Right cardiac atrium (tissue), 5 donors: ENCODE data around the gene ARHGEF12. TPM values are rescaled to one million over a fixed set of nuclear protein-coding genes. Genes with fewer than 3 reads are reported as not detected.

Experiments
- ATAC-seq, 2 donors: fragments of 200-7000 bp; cut with Tn5 transposase; one replicate each; pipeline versions ENCODE4 v1.8.0 to v1.9.1; 2020; ENCODE audit warnings: moderate library complexity in 2 of 2, mild to moderate bottlenecking in 1 of 2
- DNase-seq, 3 donors: peaks; one replicate each; pipeline ENCODE4 v3.0.0-alpha.2; 2020
- H3K27ac ChIP-seq: one replicate; pipeline ENCODE4 v1.5.1; 2013; ENCODE audit warnings: mild to moderate bottlenecking, low read length, control low read depth, moderate library complexity
- H3K27me3 ChIP-seq: one replicate; pipeline ENCODE4 v1.6.1; 2013; ENCODE audit not compliant: control insufficient read depth, insufficient read depth
- H3K4me1 ChIP-seq: one replicate; pipeline ENCODE4 v1.6.1; 2013; ENCODE audit warnings: low read length; ENCODE audit not compliant: control insufficient read depth, insufficient read depth
- H3K4me3 ChIP-seq: one replicate; pipeline ENCODE4 v1.5.1; 2013; ENCODE audit warnings: low read length, control low read depth
- H3K9me3 ChIP-seq: one replicate; pipeline ENCODE4 v1.6.1; 2013; ENCODE audit warnings: low read length; ENCODE audit not compliant: control insufficient read depth
- WGBS: extraction: QIAGEN DNeasy Blood & Tissue Kit; methylation state at CpG from one replicate; pipeline ENCODE4 v1.1.7; 2013; 5-methylcytosine and 5-hydroxymethylcytosine counted together
- intact Hi-C, 4 donors: fragments of 100-400 bp; cut with DNase I; formaldehyde crosslinking; loops; one replicate each; pipeline versions ENCODE4 v1.11.0 to v1.14.0; 2022 to 2023
- polyA plus RNA-seq: library from polyadenylated mRNA; stranded (reverse); fragments of 200-250 nt; gene quantifications from one replicate; pipeline ENCODE4 v1.2.3, GENCODE V29; 2013
- total RNA-seq, 4 donors: library from RNA; stranded (reverse); fragmentation: NEBNext Ultra II Directional; extraction: Animal tissue kit (Norgen Biotek cat#: 25700); gene quantifications; one replicate each; pipeline ENCODE4 v1.2.1, GENCODE V29; 2021
- donor health status: healthy with polysubstance abuse.
- donor health status: DM: no; HTN: yes; CAD: no.
- donor health status: DM: no; HTN: no; CAD: no.
- donor health status: DM: no; HTN: yes; CAD: no; lungs with severe emphysema.
- donor health status: DM: yes; HTN: yes; CAD: no.

ARHGEF12 gene
- total and polyA plus RNA-seq, 5 donors = 26.1 to 112 (median 93.7) TPM

DNA sequence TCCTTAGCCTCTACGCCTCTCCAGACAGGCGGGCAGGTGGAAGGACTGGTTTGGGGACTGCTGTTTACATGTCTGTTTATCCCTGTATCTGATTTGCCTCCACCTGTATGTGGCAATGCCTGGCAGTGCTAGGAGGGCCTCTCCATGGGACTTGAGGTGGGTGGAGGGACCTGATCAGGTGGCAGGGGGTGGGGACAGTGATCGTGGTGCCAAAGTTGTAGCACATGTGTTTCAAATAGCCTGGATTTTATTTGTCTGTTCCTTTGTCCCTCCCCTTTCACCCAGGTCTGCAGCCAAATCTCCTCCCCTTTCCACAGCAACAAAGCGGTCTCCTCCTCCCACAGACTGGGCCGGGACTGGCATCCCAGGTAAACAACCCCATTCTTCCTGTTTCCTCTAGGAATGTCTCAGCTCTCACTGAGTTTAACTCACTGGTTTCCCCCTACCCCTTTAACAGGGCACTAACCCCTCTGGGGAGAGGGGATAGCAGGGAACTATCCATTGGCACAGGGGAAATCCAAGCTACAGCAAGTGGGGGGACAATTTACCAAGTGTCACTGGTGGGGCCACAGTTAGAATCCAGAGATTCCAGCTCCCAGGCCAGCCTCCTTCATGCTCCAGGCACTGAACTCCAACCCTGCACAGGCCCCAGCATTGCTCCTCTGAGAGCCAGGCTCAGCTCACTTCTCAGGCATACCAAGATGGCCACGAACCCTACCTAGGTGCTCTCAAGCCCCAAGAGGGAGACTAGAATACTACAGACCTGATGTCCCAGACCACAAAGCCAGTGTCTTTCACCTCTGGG is 34.0 kb upstream of the ARHGEF12 start:
- no peaks in the 10 kb centered on the region for H3K4me1 ChIP-seq
- 76% methylated on average over 6 of the region's 6 CpGs for WGBS
- no peak overlapping the region for H3K4me3 ChIP-seq
- H3K9me3 ChIP-seq = no peaks in the 10 kb centered on the region
- no peak for DNase-seq
- H3K27ac ChIP-seq = no peak overlapping the region
- ATAC-seq = no peak
- intact Hi-C loops = loop anchor here (2.0 to 5.0 kb wide), 4 partner anchors 65 to 130 kb away; no protein-coding TSS in a partner anchor
- no peaks in the 10 kb centered on the region for H3K27me3 ChIP-seq

- H3K27ac ChIP-seq = no peak overlapping the region
- no peaks in the 10 kb centered on the region for H3K27me3 ChIP-seq
- no peaks in the 10 kb centered on the region for H3K9me3 ChIP-seq
- ATAC-seq (peak; percentile 69 to 71), DNase-seq (peak; percentile 69 to 85 (median 74))
- 10% methylated on average over 3 of the region's 3 CpGs for WGBS
- no peaks in the 10 kb centered on the region for H3K4me1 ChIP-seq
- no peak overlapping the region for H3K4me3 ChIP-seq
- intact Hi-C loops = loop anchor here (2.0 to 5.0 kb wide), 4 partner anchors 66 to 131 kb away; no protein-coding TSS in a partner anchor
Measured at GRCh38 chr11:120303004-120303637, 33.1 kb upstream of the ARHGEF12 start.

- Histone ChIP-seq H3K27me3 (no peaks in the 10 kb centered on the region), H3K27ac (no peak overlapping the region), H3K4me3 (no peak overlapping the region), H3K4me1 (no peaks in the 10 kb centered on the region), H3K9me3 (no peaks in the 10 kb centered on the region)
- intact Hi-C loops = loop anchor here in 3 of 4 donors (5.0 kb wide), 3 partner anchors 67 to 132 kb away; no protein-coding TSS in a partner anchor
- ATAC-seq = no peak
- DNase-seq = no peak
Measured at GRCh38 chr11:120304526-120304925, 31.7 kb upstream of the ARHGEF12 start.

GRCh38 chr11:120305286-120305685 is 30.9 kb upstream of the ARHGEF12 start:
- DNase-seq (no peak), ATAC-seq (no peak)
- Histone ChIP-seq H3K4me3 (no peak overlapping the region), H3K9me3 (no peaks in the 10 kb centered on the region), H3K27me3 (no peaks in the 10 kb centered on the region), H3K27ac (no peak overlapping the region), H3K4me1 (no peaks in the 10 kb centered on the region)
- intact Hi-C loops = no loop called here
- 87% methylated on average over 12 of the region's 12 CpGs for WGBS

- H3K27ac ChIP-seq = no peak overlapping the region
- no peaks in the 10 kb centered on the region for H3K27me3 ChIP-seq
- ATAC-seq (peak; percentile 17 to 49), DNase-seq (peak in 2 of 3 donors; percentile 74)
- no peaks in the 10 kb centered on the region for H3K4me1 ChIP-seq
- 45% methylated on average over 11 of the region's 11 CpGs for WGBS
- H3K4me3 ChIP-seq = no peak overlapping the region
- no peaks in the 10 kb centered on the region for H3K9me3 ChIP-seq
- intact Hi-C loops = no loop called here
Measured at GRCh38 chr11:120306519-120307242, 29.5 kb upstream of the ARHGEF12 start.

- Histone ChIP-seq H3K27ac (no peak overlapping the region), H3K27me3 (no peaks in the 10 kb centered on the region), H3K4me1 (no peaks in the 10 kb centered on the region), H3K4me3 (no peak overlapping the region), H3K9me3 (no peaks in the 10 kb centered on the region)
- DNase-seq (no peak), ATAC-seq (no peak)
- intact Hi-C loops = no loop called here
- 93% methylated on average over 11 of the region's 11 CpGs for WGBS
Measured at GRCh38 chr11:120307476-120307875, 28.7 kb upstream of the ARHGEF12 start.

GRCh38 chr11:120308081-120308480 is 28.1 kb upstream of the ARHGEF12 start:
- H3K27ac ChIP-seq = no peak overlapping the region
- H3K4me1 ChIP-seq = no peaks in the 10 kb centered on the region
- ATAC-seq = no peak
- intact Hi-C loops = no loop called here
- DNase-seq = no peak
- H3K4me3 ChIP-seq = no peak overlapping the region
- no peaks in the 10 kb centered on the region for H3K9me3 ChIP-seq
- 82% methylated on average over 7 of the region's 7 CpGs for WGBS
- H3K27me3 ChIP-seq = no peaks in the 10 kb centered on the region

DNA sequence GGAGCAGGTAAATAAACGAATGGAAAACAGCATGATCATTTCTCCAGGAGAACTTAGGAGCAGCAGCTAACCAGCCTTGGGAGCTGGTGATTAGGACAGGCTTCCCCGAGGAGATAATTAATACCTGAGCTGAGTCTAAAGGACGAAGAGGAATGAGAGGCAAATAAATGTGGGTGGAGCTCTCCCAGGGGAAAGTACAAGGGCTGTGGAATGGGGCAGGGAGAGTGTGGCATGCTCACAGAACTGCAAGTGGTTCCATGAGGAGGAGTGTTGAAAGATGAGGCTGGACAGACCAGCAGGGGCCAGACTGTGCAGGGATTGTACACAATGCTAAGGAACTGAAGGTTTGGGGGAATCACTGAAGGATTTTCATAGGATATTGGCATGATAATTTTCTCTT is 25.3 kb upstream of the ARHGEF12 start:
- DNase-seq = no peak
- Histone ChIP-seq H3K27ac (no peak overlapping the region), H3K9me3 (no peaks in the 10 kb centered on the region), H3K4me3 (no peak overlapping the region), H3K27me3 (no peaks in the 10 kb centered on the region), H3K4me1 (peaks cover 5% of the 10 kb centered on the region)
- intact Hi-C loops = no loop called here
- 75% methylated on average over 3 of the region's 3 CpGs for WGBS
- ATAC-seq = no peak

GRCh38 chr11:120314861-120315260 is 21.4 kb upstream of the ARHGEF12 start:
- WGBS = 65% methylated on average over 3 of the region's 3 CpGs
- H3K4me1 ChIP-seq = peaks cover 17% of the 10 kb centered on the region
- ATAC-seq (no peak), DNase-seq (peak in 1 of 3 donors; percentile 24)
- no peak overlapping the region for H3K4me3 ChIP-seq
- no peaks in the 10 kb centered on the region for H3K9me3 ChIP-seq
- no peak overlapping the region for H3K27ac ChIP-seq
- H3K27me3 ChIP-seq = no peaks in the 10 kb centered on the region
- intact Hi-C loops = no loop called here

- ATAC-seq (peak; percentile 81 to 85), DNase-seq (peak; percentile 72 to 86 (median 86))
- 15% methylated on average over 8 of the region's 8 CpGs for WGBS
- H3K4me1 ChIP-seq = peaks cover 17% of the 10 kb centered on the region
- H3K4me3 ChIP-seq = no peak overlapping the region
- intact Hi-C loops = no loop called here
- H3K9me3 ChIP-seq = no peaks in the 10 kb centered on the region
- peak overlapping the region; percentile 75 for H3K27ac ChIP-seq
- H3K27me3 ChIP-seq = no peaks in the 10 kb centered on the region
Measured at GRCh38 chr11:120316880-120317688, 19.1 kb upstream of the ARHGEF12 start.
